HepG2 (cell line): Measurements from ENCODE around the gene ANKRD42. TPM values are rescaled to one million over a fixed set of nuclear protein-coding genes. Genes with fewer than 3 reads are reported as not detected.

Experiments
- AHR ChIP-seq: IDR thresholded peaks from 2 replicates; pipeline ENCODE4 v1.6.1; 2018; ENCODE audit warnings: missing genetic modification reagents, missing compliant biosample characterization
- HDAC1 ChIP-seq: sonication (generic); formaldehyde crosslinking; IDR thresholded peaks from 2 replicates; pipeline ENCODE4 v1.5.1; 2020; ENCODE audit warnings: mild to moderate bottlenecking, missing genetic modification reagents
- HDAC6 ChIP-seq: fragments of 200-600 bp; sonication (generic); IDR thresholded peaks from 2 replicates; pipeline ENCODE4 v1.7.0; 2017; ENCODE audit warnings: mild to moderate bottlenecking, antibody characterized with exemption, low read length, low read depth
- HNRNPL ChIP-seq: fragments of 200-400 bp; formaldehyde crosslinking; IDR thresholded peaks from 2 replicates; pipeline ENCODE4 v1.6.1; 2017; ENCODE audit warnings: mild to moderate bottlenecking, low read depth, low read length
- IKZF4 ChIP-seq: sonication (generic); formaldehyde crosslinking; IDR thresholded peaks from 2 replicates; pipeline ENCODE4 v1.5.1; 2020; ENCODE audit warnings: borderline replicate concordance, mild to moderate bottlenecking, low read depth, missing genetic modification reagents; ENCODE audit errors: not compliant biosample characterization
- IRX3 ChIP-seq: sonication (generic); formaldehyde crosslinking; IDR thresholded peaks from 2 replicates; pipeline ENCODE4 v1.8.1; 2023; ENCODE audit warnings: mild to moderate bottlenecking, low read depth, missing genetic modification reagents, borderline replicate concordance
- KMT2A ChIP-seq: sonication (generic); formaldehyde crosslinking; IDR thresholded peaks from 2 replicates; pipeline ENCODE4 v1.4.0; 2020; ENCODE audit warnings: missing genetic modification reagents
- MZF1 ChIP-seq: sonication (generic); formaldehyde crosslinking; IDR thresholded peaks from 2 replicates; pipeline ENCODE4 v1.8.1; 2023; ENCODE audit warnings: mild to moderate bottlenecking, missing genetic modification reagents, borderline replicate concordance
- PRMT3 ChIP-seq: sonication (generic); formaldehyde crosslinking; IDR thresholded peaks from 2 replicates; pipeline ENCODE4 v1.8.1; 2022; ENCODE audit warnings: low read depth, mild to moderate bottlenecking, moderate library complexity, missing genetic modification reagents, borderline replicate concordance
- SALL2 ChIP-seq: sonication (generic); formaldehyde crosslinking; IDR thresholded peaks from 2 replicates; pipeline ENCODE4 v1.8.1; 2023; ENCODE audit warnings: mild to moderate bottlenecking, missing genetic modification reagents, inconsistent platforms
- SATB2 ChIP-seq: sonication (generic); formaldehyde crosslinking; IDR thresholded peaks from 2 replicates; pipeline ENCODE4 v1.5.0; 2020; ENCODE audit warnings: missing genetic modification reagents
- STAG1 ChIP-seq: sonication (generic); formaldehyde crosslinking; IDR thresholded peaks from 2 replicates; pipeline ENCODE4 v1.4.0; 2020; ENCODE audit warnings: missing genetic modification reagents
- ZBTB20 ChIP-seq: sonication (generic); formaldehyde crosslinking; IDR thresholded peaks from 2 replicates; pipeline ENCODE4 v1.8.1; 2023; ENCODE audit warnings: missing genetic modification reagents, low read depth, mild to moderate bottlenecking, borderline replicate concordance
- ZNF101 ChIP-seq: sonication (generic); formaldehyde crosslinking; IDR thresholded peaks from 2 replicates; pipeline ENCODE4 v1.4.0; 2020; ENCODE audit warnings: mild to moderate bottlenecking, low read depth, missing genetic modification reagents, borderline replicate concordance
- ZNF703 ChIP-seq: sonication (generic); formaldehyde crosslinking; IDR thresholded peaks from 2 replicates; pipeline ENCODE4 v1.5.1; 2020; ENCODE audit warnings: missing genetic modification reagents, mild to moderate bottlenecking, moderate library complexity, borderline replicate concordance
- ZNF75D ChIP-seq: sonication (generic); formaldehyde crosslinking; IDR thresholded peaks from 2 replicates; pipeline ENCODE4 v1.8.1; 2023; ENCODE audit warnings: missing genetic modification reagents, mild to moderate bottlenecking, borderline replicate concordance
- ZNF878 ChIP-seq: sonication (generic); formaldehyde crosslinking; IDR thresholded peaks from 2 replicates; pipeline ENCODE4 v1.8.1; 2023; ENCODE audit warnings: mild to moderate bottlenecking, missing genetic modification reagents, moderate library complexity
- polyA plus RNA-seq, 8 experiments: library from polyadenylated mRNA; depleted of rRNA in 3 of 8; stranded (reverse) in 7 of 8; unstranded in 1 of 8; fragments of >200 nt; fragmentation: Illumina TruSeq in 4 of 8; extraction: Trizol in 4 of 8; gene quantifications; 2 replicates each; pipeline versions ENCODE4 v1.2.1 to v1.2.3, GENCODE V29; 2011 to 2016; ENCODE audit warnings: low read depth in 4 of 8, missing spikeins in 1 of 8, mixed read lengths in 1 of 8; ENCODE audit not compliant: insufficient read depth in 1 of 8
- total RNA-seq, 5 experiments: library from RNA; depleted of rRNA; stranded (reverse); fragments of >200 nt; fragmentation: Illumina TruSeq; extraction: Trizol; gene quantifications; 2 replicates each; pipeline ENCODE4 v1.2.3, GENCODE V29; 2016; ENCODE audit warnings: low read depth in 1 of 5
- TF ChIP-seq, protein P1 (sequence below): sonication (generic); formaldehyde crosslinking; IDR thresholded peaks from 2 replicates; pipeline ENCODE4 v1.5.0; 2020; ENCODE audit warnings: mild to moderate bottlenecking, missing genetic modification reagents
- TF ChIP-seq, protein P2 (sequence below): sonication (generic); formaldehyde crosslinking; IDR thresholded peaks from 2 replicates; pipeline ENCODE4 v1.5.0; 2020; ENCODE audit warnings: missing genetic modification reagents
- TF ChIP-seq, protein P3 (sequence below): sonication (generic); formaldehyde crosslinking; IDR thresholded peaks from 2 replicates; pipeline ENCODE4 v1.4.0; 2020; ENCODE audit warnings: mild to moderate bottlenecking, missing genetic modification reagents
- TF ChIP-seq, protein P4 (sequence below): sonication (generic); formaldehyde crosslinking; IDR thresholded peaks from 2 replicates; pipeline ENCODE4 v1.5.0; 2020; ENCODE audit warnings: mild to moderate bottlenecking, missing genetic modification reagents

The ANKRD42 gene
- total and polyA plus RNA-seq, 2 of the 13 experiments (the other 11 are each of a cell fraction or from before 2014, with no cell fraction given): 2.2 to 3.7 TPM

DNA sequence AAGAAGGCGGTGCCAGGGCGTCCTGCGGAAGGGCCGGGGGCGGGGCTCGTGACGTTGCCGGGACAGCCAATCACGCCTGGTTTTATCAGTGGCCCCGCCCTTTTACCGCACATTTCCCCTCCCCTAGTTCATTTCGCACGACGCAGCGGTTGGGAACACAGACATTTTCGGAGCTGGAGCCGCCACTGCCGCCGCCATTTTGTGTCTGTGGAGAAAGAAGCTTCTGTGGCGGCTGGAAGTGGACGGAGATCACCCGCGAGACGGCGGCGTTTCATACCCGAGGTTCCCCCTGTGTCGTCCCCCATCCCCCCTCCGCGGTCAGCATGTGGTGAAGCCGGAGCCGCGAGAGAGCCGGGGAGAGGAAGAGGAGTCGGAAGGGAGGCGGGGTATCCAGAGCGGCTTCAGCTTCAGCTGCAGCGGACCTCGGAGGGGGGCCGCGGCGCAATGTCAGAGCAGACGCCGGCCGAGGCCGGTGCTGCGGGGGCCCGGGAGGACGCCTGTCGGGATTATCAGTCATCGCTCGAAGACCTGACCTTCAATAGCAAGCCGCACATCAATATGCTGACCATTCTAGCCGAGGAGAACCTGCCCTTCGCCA, 36.4 kb upstream of the ANKRD42 start, which contains the start of gene PCF11 (continued):
- TF ChIP-seq, protein P1, sequence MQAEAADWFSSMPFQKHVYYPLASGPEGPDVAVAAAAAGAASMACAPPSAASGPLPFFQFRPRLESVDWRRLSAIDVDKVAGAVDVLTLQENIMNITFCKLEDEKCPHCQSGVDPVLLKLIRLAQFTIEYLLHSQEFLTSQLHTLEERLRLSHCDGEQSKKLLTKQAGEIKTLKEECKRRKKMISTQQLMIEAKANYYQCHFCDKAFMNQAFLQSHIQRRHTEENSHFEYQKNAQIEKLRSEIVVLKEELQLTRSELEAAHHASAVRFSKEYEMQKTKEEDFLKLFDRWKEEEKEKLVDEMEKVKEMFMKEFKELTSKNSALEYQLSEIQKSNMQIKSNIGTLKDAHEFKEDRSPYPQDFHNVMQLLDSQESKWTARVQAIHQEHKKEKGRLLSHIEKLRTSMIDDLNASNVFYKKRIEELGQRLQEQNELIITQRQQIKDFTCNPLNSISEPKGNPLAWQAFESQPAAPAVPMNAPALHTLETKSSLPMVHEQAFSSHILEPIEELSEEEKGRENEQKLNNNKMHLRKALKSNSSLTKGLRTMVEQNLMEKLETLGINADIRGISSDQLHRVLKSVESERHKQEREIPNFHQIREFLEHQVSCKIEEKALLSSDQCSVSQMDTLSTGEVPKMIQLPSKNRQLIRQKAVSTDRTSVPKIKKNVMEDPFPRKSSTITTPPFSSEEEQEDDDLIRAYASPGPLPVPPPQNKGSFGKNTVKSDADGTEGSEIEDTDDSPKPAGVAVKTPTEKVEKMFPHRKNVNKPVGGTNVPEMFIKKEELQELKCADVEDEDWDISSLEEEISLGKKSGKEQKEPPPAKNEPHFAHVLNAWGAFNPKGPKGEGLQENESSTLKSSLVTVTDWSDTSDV (CRISPR knock-in tag): no peak
- TF ChIP-seq SATB2 (0 out of 2 replicates have a peak, but pooled peaks have one; percentile 35), IKZF4 (CRISPR knock-in tag) (no peak), ZNF703 (CRISPR knock-in tag) (no peak), HDAC1 (CRISPR knock-in tag) (peak; percentile 55), MZF1 (CRISPR knock-in tag) (no peak), KMT2A (CRISPR knock-in tag) (0 out of 2 replicates have a peak, but pooled peaks have one; percentile 11), PRMT3 (CRISPR knock-in tag) (0 out of 2 replicates have a peak, but pooled peaks have one; percentile 32), ZBTB20 (no peak), IRX3 (CRISPR knock-in tag) (peak; percentile 29; the same call in 1 of the 2 replicates), HNRNPL (peak; percentile 63; the same call in 1 of the 2 replicates), HDAC6 (no peak), ZNF878 (no peak), SALL2 (0 out of 2 replicates have a peak, but pooled peaks have one; percentile 50), ZNF101 (CRISPR knock-in tag) (no peak), STAG1 (CRISPR knock-in tag) (0 out of 2 replicates have a peak, but pooled peaks have one; percentile 3), ZNF75D (CRISPR knock-in tag) (no peak), AHR (CRISPR knock-in tag) (no peak; the same call in 1 of the 2 replicates)
- TF ChIP-seq, protein P2, sequence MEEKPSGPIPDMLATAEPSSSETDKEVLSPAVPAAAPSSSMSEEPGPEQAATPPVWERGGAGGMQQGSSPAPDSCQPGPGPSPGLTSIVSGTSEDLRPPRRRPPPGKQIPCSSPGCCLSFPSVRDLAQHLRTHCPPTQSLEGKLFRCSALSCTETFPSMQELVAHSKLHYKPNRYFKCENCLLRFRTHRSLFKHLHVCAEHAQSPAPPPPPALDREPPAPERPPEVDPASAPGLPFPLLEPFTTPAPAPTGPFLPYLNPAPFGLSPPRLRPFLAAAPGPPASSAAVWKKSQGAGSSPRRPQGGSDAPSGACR (CRISPR knock-in tag): no peak
- TF ChIP-seq, protein P3, sequence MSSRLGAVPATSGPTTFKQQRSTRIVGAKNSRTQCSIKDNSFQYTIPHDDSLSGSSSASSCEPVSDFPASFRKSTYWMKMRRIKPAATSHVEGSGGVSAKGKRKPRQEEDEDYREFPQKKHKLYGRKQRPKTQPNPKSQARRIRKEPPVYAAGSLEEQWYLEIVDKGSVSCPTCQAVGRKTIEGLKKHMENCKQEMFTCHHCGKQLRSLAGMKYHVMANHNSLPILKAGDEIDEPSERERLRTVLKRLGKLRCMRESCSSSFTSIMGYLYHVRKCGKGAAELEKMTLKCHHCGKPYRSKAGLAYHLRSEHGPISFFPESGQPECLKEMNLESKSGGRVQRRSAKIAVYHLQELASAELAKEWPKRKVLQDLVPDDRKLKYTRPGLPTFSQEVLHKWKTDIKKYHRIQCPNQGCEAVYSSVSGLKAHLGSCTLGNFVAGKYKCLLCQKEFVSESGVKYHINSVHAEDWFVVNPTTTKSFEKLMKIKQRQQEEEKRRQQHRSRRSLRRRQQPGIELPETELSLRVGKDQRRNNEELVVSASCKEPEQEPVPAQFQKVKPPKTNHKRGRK: no peak
- TF ChIP-seq, protein P4, sequence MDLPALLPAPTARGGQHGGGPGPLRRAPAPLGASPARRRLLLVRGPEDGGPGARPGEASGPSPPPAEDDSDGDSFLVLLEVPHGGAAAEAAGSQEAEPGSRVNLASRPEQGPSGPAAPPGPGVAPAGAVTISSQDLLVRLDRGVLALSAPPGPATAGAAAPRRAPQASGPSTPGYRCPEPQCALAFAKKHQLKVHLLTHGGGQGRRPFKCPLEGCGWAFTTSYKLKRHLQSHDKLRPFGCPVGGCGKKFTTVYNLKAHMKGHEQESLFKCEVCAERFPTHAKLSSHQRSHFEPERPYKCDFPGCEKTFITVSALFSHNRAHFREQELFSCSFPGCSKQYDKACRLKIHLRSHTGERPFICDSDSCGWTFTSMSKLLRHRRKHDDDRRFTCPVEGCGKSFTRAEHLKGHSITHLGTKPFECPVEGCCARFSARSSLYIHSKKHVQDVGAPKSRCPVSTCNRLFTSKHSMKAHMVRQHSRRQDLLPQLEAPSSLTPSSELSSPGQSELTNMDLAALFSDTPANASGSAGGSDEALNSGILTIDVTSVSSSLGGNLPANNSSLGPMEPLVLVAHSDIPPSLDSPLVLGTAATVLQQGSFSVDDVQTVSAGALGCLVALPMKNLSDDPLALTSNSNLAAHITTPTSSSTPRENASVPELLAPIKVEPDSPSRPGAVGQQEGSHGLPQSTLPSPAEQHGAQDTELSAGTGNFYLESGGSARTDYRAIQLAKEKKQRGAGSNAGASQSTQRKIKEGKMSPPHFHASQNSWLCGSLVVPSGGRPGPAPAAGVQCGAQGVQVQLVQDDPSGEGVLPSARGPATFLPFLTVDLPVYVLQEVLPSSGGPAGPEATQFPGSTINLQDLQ: no peak
